ENCODE results near the gene KIF25. TPM values are rescaled to one million over a fixed set of nuclear protein-coding genes. Genes with fewer than 3 reads are reported as not detected.
A peak's percentile ranks its signal among the peaks of the same experiment; 100 is the strongest.

Gene KIF25
- total RNA-seq, 2 donors from 2014 or later: 0.22 to 0.27 TPM

- intact Hi-C loops (cut with DNase I, micrococcal nuclease): no loop called here
- no peak for ATAC-seq
- DNase-seq: no peak
Observed at GRCh38 chr6:168089186-168090063, 92.0 kb downstream of the KIF25 start.

GRCh38 chr6:168090064-168090690 is 92.7 kb downstream of the KIF25 start:
- intact Hi-C loops (cut with DNase I, micrococcal nuclease): no loop called here
- DNase-seq (no peak), ATAC-seq (no peak)

GRCh38 chr6:168090706-168091105 is 93.2 kb downstream of the KIF25 start:
- DNase-seq (no peak), ATAC-seq (no peak)
- intact Hi-C loops (cut with DNase I, micrococcal nuclease): no loop called here

GRCh38 chr6:168091381-168092264 is 94.2 kb downstream of the KIF25 start:
- ATAC-seq: no peak
- intact Hi-C loops (cut with DNase I, micrococcal nuclease): no loop called here
- no peak for DNase-seq

DNA sequence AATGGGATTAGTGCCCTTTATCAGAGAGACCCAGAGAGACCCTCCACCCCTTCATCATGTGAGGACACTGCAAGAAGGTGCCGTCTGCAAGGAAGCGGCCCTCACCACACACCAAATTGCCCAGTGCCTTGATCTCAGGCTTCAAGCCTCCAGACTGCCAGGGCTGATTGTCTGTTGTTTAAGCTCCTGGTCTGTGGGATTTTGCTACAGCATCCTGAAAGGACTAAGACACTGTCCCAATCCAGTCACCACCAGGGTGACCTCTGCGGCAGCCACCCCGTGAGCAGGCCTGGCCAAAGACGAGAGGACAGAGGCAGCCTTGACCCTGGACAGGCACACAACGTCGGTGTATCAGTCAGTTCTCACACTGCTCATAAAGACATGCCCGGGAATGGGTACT is 95.1 kb downstream of the KIF25 start:
- DNase-seq (no peak), ATAC-seq (no peak)
- intact Hi-C loops (cut with DNase I, micrococcal nuclease): no loop called here

- ATAC-seq (peak; percentile 84), DNase-seq (peak; percentile 81 to 83)
- intact Hi-C loops (cut with DNase I, micrococcal nuclease): no loop called here
Observed at GRCh38 chr6:168093071-168093505, 95.6 kb downstream of the KIF25 start.

GRCh38 chr6:168093634-168094033 is 96.2 kb downstream of the KIF25 start:
- intact Hi-C loops (cut with DNase I, micrococcal nuclease): no loop called here
- DNase-seq (no peak), ATAC-seq (no peak)

Other genes starting within 250 kb of the KIF25 start
- 100 to 1,000 TPM; 194 to 228 TPM for gene AFDN, start 170.8 kb upstream of the KIF25 start, total RNA-seq
- 10 to 100 TPM; 22.8 to 35.5 TPM for gene FRMD1, start 81.5 kb downstream of the KIF25 start, total RNA-seq

All from left colon (tissue), 2 donors.